Neural cell (in vitro differentiated cells): ENCODE data around the gene NID2. TPM values are rescaled to one million over a fixed set of nuclear protein-coding genes. Genes with fewer than 3 reads are reported as not detected.

Source experiments
- H2AFZ ChIP-seq: fragments of 200-600, 300-800 bp; sonication (generic), shearing (Covaris generic); 2 replicates; pipeline ENCODE4 v1.6.0; 2014; ENCODE audit warnings: low read depth, mild to moderate bottlenecking, antibody characterized with exemption, low read length, moderate library complexity
- H3F3A ChIP-seq: fragments of 200-600 bp; shearing (Covaris generic); 2 replicates; pipeline ENCODE4 v1.6.1; 2016; ENCODE audit warnings: mild to moderate bottlenecking, moderate library complexity, mixed read lengths, antibody characterized with exemption, low read length; ENCODE audit not compliant: insufficient read depth, poor library complexity, severe bottlenecking
- H3K27ac ChIP-seq: fragments of 200-600, 300-800 bp; sonication (generic), shearing (Covaris generic); 2 replicates; pipeline ENCODE4 v1.5.1; 2014; ENCODE audit warnings: mild to moderate bottlenecking, low read length, moderate library complexity
- H3K27me3 ChIP-seq: fragments of 300-800, 200-600 bp; sonication (generic), shearing (Covaris generic); 2 replicates; pipeline ENCODE4 v1.6.0; 2014; ENCODE audit warnings: mild to moderate bottlenecking, low read depth, low read length, moderate library complexity; ENCODE audit not compliant: insufficient read depth
- H3K36me3 ChIP-seq: fragments of 300-800, 200-600 bp; sonication (generic), shearing (Covaris generic); 2 replicates; pipeline ENCODE4 v1.5.1; 2014; ENCODE audit warnings: mild to moderate bottlenecking, antibody characterized with exemption, low read length, moderate library complexity; ENCODE audit not compliant: insufficient read depth
- H3K4me2 ChIP-seq: fragments of 300-800, 200-600 bp; sonication (generic), shearing (Covaris generic); 2 replicates; pipeline ENCODE4 v1.6.0; 2014; ENCODE audit warnings: mild to moderate bottlenecking, low read length
- H3K4me3 ChIP-seq: fragments of 300-800, 200-600 bp; sonication (generic), shearing (Covaris generic); 2 replicates; pipeline ENCODE4 v1.5.1; 2014; ENCODE audit warnings: mild to moderate bottlenecking, low read length, moderate library complexity
- H3K79me2 ChIP-seq: fragments of 200-600 bp; shearing (Covaris generic); replicated peaks from 2 replicates; pipeline ENCODE4 v1.6.0; 2014; ENCODE audit warnings: mild to moderate bottlenecking, low read length, moderate library complexity; ENCODE audit not compliant: insufficient read depth
- H3K9ac ChIP-seq: fragments of 300-800, 200-600 bp; sonication (generic), shearing (Covaris generic); 2 replicates; pipeline ENCODE4 v1.6.1; 2016; ENCODE audit warnings: mild to moderate bottlenecking, low read length, mixed read lengths
- H3K9me2 ChIP-seq: fragments of 200-600 bp; shearing (Covaris generic); 2 replicates; pipeline ENCODE4 v1.6.1; 2016; ENCODE audit warnings: mild to moderate bottlenecking, low read length, mixed read lengths; ENCODE audit not compliant: insufficient read depth
- H3K9me3 ChIP-seq: fragments of 200-600, 300-800 bp; sonication (generic), shearing (Covaris generic); 2 replicates; pipeline ENCODE4 v1.6.1; 2016; ENCODE audit warnings: mild to moderate bottlenecking, mixed run types, low read length, moderate library complexity, mixed read lengths
- H4K20me1 ChIP-seq: fragments of 200-600 bp; shearing (Covaris generic); 2 replicates; pipeline ENCODE4 v1.6.1; 2016; ENCODE audit warnings: mild to moderate bottlenecking, mixed run types; ENCODE audit not compliant: insufficient read depth
- EP300 ChIP-seq: fragments of 450-650 bp; conservative IDR thresholded peaks from 2 replicates; pipeline ENCODE4 v1.6.1; 2014; ENCODE audit warnings: antibody characterized with exemption, mild to moderate bottlenecking, moderate library complexity; ENCODE audit not compliant: poor library complexity, severe bottlenecking
- EZH2 ChIP-seq: fragments of 200-600, 300-800 bp; shearing (Covaris generic), sonication (generic); IDR thresholded peaks from 2 replicates; pipeline ENCODE4 v1.6.1; 2014; ENCODE audit warnings: antibody characterized with exemption, low read length, borderline replicate concordance, mild to moderate bottlenecking; ENCODE audit not compliant: insufficient read depth, poor library complexity, severe bottlenecking
- MXI1 ChIP-seq: fragments of 450-650 bp; conservative IDR thresholded peaks from 2 replicates; pipeline ENCODE4 v1.6.1; 2014; ENCODE audit warnings: antibody characterized with exemption, mild to moderate bottlenecking; ENCODE audit not compliant: poor library complexity, severe bottlenecking
- POLR2AphosphoS5 ChIP-seq: IDR thresholded peaks from 2 replicates; pipeline ENCODE4 v1.6.1; 2012
- RAD21 ChIP-seq: fragments of 450-650 bp; conservative IDR thresholded peaks from 2 replicates; pipeline ENCODE4 v1.6.1; 2014; ENCODE audit warnings: antibody characterized with exemption, mild to moderate bottlenecking, moderate library complexity
- SMC3 ChIP-seq: fragments of 450-650 bp; conservative IDR thresholded peaks from 2 replicates; pipeline ENCODE4 v1.6.1; 2014; ENCODE audit warnings: antibody characterized with exemption, mild to moderate bottlenecking, moderate library complexity; ENCODE audit not compliant: poor library complexity
- TAF1 ChIP-seq: IDR thresholded peaks from 2 replicates; pipeline ENCODE4 v1.6.1; 2012; ENCODE audit warnings: low read depth
- polyA plus RNA-seq: library from polyadenylated mRNA; depleted of rRNA; stranded (reverse); fragments of >200 nt; gene quantifications from 2 replicates; pipeline ENCODE4 v1.2.3, GENCODE V29; 2014
- TF ChIP-seq, protein P1 (sequence below): IDR thresholded peaks from 2 replicates; pipeline ENCODE4 v1.6.1; 2012; ENCODE audit warnings: borderline replicate concordance
- TF ChIP-seq, protein P2 (sequence below): fragments of 450-650 bp; IDR thresholded peaks from 2 replicates; pipeline ENCODE4 v1.5.1; 2014; ENCODE audit warnings: antibody characterized with exemption, mild to moderate bottlenecking, moderate library complexity; ENCODE audit not compliant: poor library complexity, severe bottlenecking

Gene NID2
- polyA plus RNA-seq, 1 donor from 2014 or later: 1.1 TPM

DNA sequence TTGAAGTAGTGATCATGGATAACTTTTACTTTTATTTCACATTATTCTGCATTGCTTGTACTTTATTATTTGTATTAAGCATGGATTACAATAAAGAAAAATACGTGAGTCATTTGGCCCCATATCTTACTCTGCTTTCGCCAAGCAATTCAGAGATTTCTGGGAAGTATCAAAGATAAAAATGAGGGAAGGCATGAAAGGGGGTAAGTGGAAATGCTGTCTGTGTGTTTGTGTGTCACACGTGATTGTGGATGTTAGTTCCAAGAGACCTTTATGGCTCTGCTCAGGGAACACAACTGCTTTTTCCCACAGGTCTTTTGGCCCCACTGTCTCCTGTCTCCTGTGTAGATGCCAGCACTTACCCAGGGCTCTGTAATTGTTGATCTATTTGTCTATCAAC, 10.5 kb downstream of the NID2 start:
- H2AFZ ChIP-seq: no peak overlapping the region
- H3K9me3 ChIP-seq: no peaks in the 10 kb centered on the region
- H3K9me2 ChIP-seq: no peaks in the 10 kb centered on the region
- no peak overlapping the region for H3K27ac ChIP-seq
- no peaks in the 10 kb centered on the region for H4K20me1 ChIP-seq
- H3K27me3 ChIP-seq: no peaks in the 10 kb centered on the region
- no peak overlapping the region for H3K4me3 ChIP-seq
- no peaks in the 10 kb centered on the region for H3K36me3 ChIP-seq
- no peak overlapping the region for H3K4me2 ChIP-seq
- no peak for TF ChIP-seq RAD21
- TF ChIP-seq EZH2: no peak
- no peak for TF ChIP-seq TAF1
- TF ChIP-seq, protein P1, sequence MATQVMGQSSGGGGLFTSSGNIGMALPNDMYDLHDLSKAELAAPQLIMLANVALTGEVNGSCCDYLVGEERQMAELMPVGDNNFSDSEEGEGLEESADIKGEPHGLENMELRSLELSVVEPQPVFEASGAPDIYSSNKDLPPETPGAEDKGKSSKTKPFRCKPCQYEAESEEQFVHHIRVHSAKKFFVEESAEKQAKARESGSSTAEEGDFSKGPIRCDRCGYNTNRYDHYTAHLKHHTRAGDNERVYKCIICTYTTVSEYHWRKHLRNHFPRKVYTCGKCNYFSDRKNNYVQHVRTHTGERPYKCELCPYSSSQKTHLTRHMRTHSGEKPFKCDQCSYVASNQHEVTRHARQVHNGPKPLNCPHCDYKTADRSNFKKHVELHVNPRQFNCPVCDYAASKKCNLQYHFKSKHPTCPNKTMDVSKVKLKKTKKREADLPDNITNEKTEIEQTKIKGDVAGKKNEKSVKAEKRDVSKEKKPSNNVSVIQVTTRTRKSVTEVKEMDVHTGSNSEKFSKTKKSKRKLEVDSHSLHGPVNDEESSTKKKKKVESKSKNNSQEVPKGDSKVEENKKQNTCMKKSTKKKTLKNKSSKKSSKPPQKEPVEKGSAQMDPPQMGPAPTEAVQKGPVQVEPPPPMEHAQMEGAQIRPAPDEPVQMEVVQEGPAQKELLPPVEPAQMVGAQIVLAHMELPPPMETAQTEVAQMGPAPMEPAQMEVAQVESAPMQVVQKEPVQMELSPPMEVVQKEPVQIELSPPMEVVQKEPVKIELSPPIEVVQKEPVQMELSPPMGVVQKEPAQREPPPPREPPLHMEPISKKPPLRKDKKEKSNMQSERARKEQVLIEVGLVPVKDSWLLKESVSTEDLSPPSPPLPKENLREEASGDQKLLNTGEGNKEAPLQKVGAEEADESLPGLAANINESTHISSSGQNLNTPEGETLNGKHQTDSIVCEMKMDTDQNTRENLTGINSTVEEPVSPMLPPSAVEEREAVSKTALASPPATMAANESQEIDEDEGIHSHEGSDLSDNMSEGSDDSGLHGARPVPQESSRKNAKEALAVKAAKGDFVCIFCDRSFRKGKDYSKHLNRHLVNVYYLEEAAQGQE: no peak
- no peak for TF ChIP-seq MXI1
- no peak for TF ChIP-seq EP300
- TF ChIP-seq SMC3: no peak
- TF ChIP-seq, protein P2, sequence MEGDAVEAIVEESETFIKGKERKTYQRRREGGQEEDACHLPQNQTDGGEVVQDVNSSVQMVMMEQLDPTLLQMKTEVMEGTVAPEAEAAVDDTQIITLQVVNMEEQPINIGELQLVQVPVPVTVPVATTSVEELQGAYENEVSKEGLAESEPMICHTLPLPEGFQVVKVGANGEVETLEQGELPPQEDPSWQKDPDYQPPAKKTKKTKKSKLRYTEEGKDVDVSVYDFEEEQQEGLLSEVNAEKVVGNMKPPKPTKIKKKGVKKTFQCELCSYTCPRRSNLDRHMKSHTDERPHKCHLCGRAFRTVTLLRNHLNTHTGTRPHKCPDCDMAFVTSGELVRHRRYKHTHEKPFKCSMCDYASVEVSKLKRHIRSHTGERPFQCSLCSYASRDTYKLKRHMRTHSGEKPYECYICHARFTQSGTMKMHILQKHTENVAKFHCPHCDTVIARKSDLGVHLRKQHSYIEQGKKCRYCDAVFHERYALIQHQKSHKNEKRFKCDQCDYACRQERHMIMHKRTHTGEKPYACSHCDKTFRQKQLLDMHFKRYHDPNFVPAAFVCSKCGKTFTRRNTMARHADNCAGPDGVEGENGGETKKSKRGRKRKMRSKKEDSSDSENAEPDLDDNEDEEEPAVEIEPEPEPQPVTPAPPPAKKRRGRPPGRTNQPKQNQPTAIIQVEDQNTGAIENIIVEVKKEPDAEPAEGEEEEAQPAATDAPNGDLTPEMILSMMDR: no peak
- TF ChIP-seq POLR2AphosphoS5: no peak
- H3F3A ChIP-seq: no peaks in the 10 kb centered on the region
- no peaks in the 10 kb centered on the region for H3K79me2 ChIP-seq
- no peak overlapping the region for H3K9ac ChIP-seq

DNA sequence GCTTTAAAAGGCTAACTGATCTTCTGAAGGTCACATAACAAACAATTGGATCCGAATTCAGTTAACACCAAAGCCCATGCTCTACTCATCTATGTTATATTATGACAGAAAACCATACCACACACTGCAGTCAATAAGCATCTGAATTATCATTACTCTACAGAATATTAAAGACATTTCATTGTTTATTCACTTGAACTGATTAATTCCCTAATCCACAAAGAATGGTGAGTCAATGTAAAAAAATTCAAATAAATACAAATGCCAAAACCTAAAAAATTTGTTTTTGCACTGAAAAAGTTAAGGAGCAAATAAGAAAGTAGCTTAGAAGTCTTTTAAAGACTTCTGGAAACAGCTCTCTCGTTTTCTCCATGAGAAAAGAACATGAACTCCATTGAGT, 13.7 kb downstream of the NID2 start:
- H4K20me1 ChIP-seq: no peaks in the 10 kb centered on the region
- H3K36me3 ChIP-seq: no peaks in the 10 kb centered on the region
- H3K27me3 ChIP-seq: no peaks in the 10 kb centered on the region
- no peak overlapping the region for H3K27ac ChIP-seq
- H3K79me2 ChIP-seq: no peaks in the 10 kb centered on the region
- no peaks in the 10 kb centered on the region for H3K9me2 ChIP-seq
- H2AFZ ChIP-seq: no peak overlapping the region
- H3K9me3 ChIP-seq: no peaks in the 10 kb centered on the region
- H3K9ac ChIP-seq: no peak overlapping the region
- no peak overlapping the region for H3K4me2 ChIP-seq
- TF ChIP-seq EZH2: no peak
- TF ChIP-seq, protein P2: no peak
- H3F3A ChIP-seq: no peaks in the 10 kb centered on the region
- H3K4me3 ChIP-seq: no peak overlapping the region
